PC-9 (cell line): ENCODE results near the gene TBC1D9B.

Experiments
- EZH2 ChIP-seq: fragments of 200-600 bp; sonication (generic); IDR thresholded peaks from 2 replicates; pipeline ENCODE4 v1.8.0; 2017; ENCODE audit warnings: antibody characterized with exemption, low read depth
- TF ChIP-seq, protein P1 (sequence below): fragments of 200-600 bp; sonication (generic); conservative IDR thresholded peaks from 2 replicates; pipeline ENCODE4 v1.6.1; 2017; ENCODE audit warnings: mixed run types, antibody characterized with exemption, mild to moderate bottlenecking, moderate library complexity

DNA sequence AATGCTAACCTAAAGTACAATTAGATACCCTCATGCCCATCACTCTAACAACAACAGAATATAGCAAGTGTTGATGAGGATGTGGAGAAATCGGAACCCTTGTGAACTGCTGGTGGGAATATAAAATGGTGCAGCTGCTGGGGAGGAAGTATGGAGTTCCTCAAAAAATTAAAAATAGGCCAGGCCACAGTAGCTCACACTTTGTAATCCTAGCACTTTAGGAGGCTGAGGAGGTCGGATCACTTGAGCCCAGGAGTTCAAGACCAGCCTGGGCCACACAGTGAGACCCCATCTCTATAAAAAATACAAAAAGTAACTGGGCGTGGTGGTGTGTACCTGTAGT, 31.1 kb downstream of the TBC1D9B start:
- TF ChIP-seq, protein P1, sequence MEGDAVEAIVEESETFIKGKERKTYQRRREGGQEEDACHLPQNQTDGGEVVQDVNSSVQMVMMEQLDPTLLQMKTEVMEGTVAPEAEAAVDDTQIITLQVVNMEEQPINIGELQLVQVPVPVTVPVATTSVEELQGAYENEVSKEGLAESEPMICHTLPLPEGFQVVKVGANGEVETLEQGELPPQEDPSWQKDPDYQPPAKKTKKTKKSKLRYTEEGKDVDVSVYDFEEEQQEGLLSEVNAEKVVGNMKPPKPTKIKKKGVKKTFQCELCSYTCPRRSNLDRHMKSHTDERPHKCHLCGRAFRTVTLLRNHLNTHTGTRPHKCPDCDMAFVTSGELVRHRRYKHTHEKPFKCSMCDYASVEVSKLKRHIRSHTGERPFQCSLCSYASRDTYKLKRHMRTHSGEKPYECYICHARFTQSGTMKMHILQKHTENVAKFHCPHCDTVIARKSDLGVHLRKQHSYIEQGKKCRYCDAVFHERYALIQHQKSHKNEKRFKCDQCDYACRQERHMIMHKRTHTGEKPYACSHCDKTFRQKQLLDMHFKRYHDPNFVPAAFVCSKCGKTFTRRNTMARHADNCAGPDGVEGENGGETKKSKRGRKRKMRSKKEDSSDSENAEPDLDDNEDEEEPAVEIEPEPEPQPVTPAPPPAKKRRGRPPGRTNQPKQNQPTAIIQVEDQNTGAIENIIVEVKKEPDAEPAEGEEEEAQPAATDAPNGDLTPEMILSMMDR: no peak
- no peak for TF ChIP-seq EZH2
